ENCODE data around the gene PLA2G4E.

DNA sequence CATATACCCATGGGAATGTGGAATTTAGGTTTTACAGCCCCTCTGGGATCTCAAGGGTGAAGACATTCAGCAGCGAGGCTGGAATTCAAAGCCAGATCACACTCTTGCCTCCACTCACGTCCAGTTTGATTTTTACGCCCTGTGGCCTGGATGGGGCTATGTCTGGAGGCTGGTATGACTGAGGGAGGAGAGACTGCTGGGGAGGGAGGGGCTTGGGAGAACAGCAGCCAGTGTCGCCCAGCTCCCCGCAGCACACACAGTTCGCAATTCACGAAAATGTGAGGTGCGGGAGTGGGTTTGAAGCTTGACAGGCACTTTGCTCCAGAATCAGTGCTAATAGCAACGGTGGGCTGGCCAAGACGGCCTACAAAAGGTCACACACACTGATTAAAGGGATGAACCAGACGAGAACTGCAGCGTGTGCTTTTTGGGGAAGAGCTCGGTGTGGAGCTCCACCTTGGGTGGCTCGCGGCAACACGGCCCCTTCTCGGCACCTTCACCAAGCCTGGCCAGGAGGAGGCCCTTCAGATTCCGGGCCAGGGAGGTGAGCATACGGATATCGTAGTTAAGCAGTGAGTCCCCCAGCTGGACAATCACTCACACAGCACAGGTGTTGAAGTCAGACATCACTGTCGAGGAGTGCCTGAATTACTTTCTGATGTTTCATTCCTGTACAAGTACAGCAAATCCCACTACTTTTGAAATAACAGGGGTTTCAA lies 64.9 kb downstream of the PLA2G4E start:
- TF ChIP-seq L3MBTL2 (conservative IDR thresholded peaks at IDR 0.05), result no peak
- TF ChIP-seq ARNT (IDR thresholded peaks at IDR 0.05), result no peak
- no peak for TF ChIP-seq SUZ12 (IDR thresholded peaks at IDR 0.05)
- no peak for TF ChIP-seq FOXA1 (IDR thresholded peaks at IDR 0.05)
- TF ChIP-seq BHLHE40 (IDR thresholded peaks at IDR 0.05; ENCODE audit: borderline replicate concordance), result no peak
- TF ChIP-seq NFRKB (IDR thresholded peaks at IDR 0.05), result no peak
- no peak for TF ChIP-seq FOXK2 (IDR thresholded peaks at IDR 0.05)
- TF ChIP-seq SP1 (IDR thresholded peaks at IDR 0.05), result no peak
- TF ChIP-seq CTBP1 (IDR thresholded peaks at IDR 0.05; ENCODE audit: borderline replicate concordance), result no peak
- TF ChIP-seq ZNF384 (IDR thresholded peaks at IDR 0.05), result no peak
- no peak for TF ChIP-seq ELF4 (IDR thresholded peaks at IDR 0.05)
- TF ChIP-seq LEF1 (IDR thresholded peaks at IDR 0.05; ENCODE audit: borderline replicate concordance), result no peak
